ENCODE data around the gene CYP4A22. TPM values are rescaled to one million over a fixed set of nuclear protein-coding genes. Genes with fewer than 3 reads are reported as not detected.

CYP4A22 gene
- total and polyA plus RNA-seq, 12 donors = not detected

- H3K36me3 ChIP-seq (replicated peaks in 1 of 2) = no peaks in the 10 kb centered on the region
- TF ChIP-seq CTCF (IDR thresholded peaks at IDR 0.05) (no peak), POLR2A (IDR thresholded peaks at IDR 0.05) (no peak)
- H3K27ac ChIP-seq = no peak overlapping the region
- no peaks in the 10 kb centered on the region for H3K9me3 ChIP-seq (replicated peaks in 1 of 3)
- H3K4me1 ChIP-seq (replicated peaks in 1 of 2) = peaks cover 5 to 11% of the 10 kb centered on the region in 2 donors
- WGBS, 4 donors = 73 to 87% (median 81%) methylated on average over 5 of the region's 5 CpGs
- intact Hi-C loops (cut with DNase I) = loop anchor here (5.0 to 10.0 kb wide), 3 partner anchors 73 to 541 kb away; partner anchors contain the start of gene FOXD2 (in 1 of the 2)
- peaks cover 8% of the 10 kb centered on the region for H3K27me3 ChIP-seq
- no peak overlapping the region for H3K4me3 ChIP-seq
- no peak for DNase-seq
These were observed 47.0 kb downstream of the CYP4A22 start for GRCh38 chr1:47184090-47184821.

- no peak overlapping the region for H3K4me3 ChIP-seq
- DNase-seq = no peak
- H3K36me3 ChIP-seq (replicated peaks in 1 of 2) = no peaks in the 10 kb centered on the region
- no peak overlapping the region for H3K27ac ChIP-seq
- H3K9me3 ChIP-seq (replicated peaks in 1 of 3) = no peaks in the 10 kb centered on the region
- H3K27me3 ChIP-seq = peaks cover 8% of the 10 kb centered on the region
- intact Hi-C loops (cut with DNase I) = loop anchor here (5.0 to 10.0 kb wide), 3 partner anchors 72 to 540 kb away; partner anchors contain the start of gene FOXD2 (in 1 of the 2)
- H3K4me1 ChIP-seq (replicated peaks in 1 of 2) = peaks cover 3 to 5% of the 10 kb centered on the region in 2 donors
- WGBS, 4 donors = 78 to 85% (median 84%) methylated on average over 10 to 14 of the region's 14 CpGs
- TF ChIP-seq POLR2A (IDR thresholded peaks at IDR 0.05) (no peak), CTCF (IDR thresholded peaks at IDR 0.05) (no peak)
These were observed 47.8 kb downstream of the CYP4A22 start for GRCh38 chr1:47184822-47185677.

- no peak overlapping the region for H3K27ac ChIP-seq
- H3K4me1 ChIP-seq (replicated peaks in 1 of 2) = peaks cover 6 to 8% of the 10 kb centered on the region in 2 donors
- intact Hi-C loops (cut with DNase I) = loop anchor here (10.0 kb wide), 2 partner anchors 248 to 538 kb away; partner anchors contain the start of gene FOXD2 (in 1 of the 2)
- peak in 1 of 7 donors; percentile 14 for DNase-seq
- H3K27me3 ChIP-seq = peaks cover 1% of the 10 kb centered on the region
- TF ChIP-seq CTCF (IDR thresholded peaks at IDR 0.05) (no peak), POLR2A (IDR thresholded peaks at IDR 0.05) (no peak)
- H3K9me3 ChIP-seq (replicated peaks in 1 of 3) = no peaks in the 10 kb centered on the region
- WGBS, 4 donors = 92 to 96% (median 94%) methylated on average over 10 to 13 of the region's 13 CpGs
- H3K36me3 ChIP-seq (replicated peaks in 1 of 2) = no peaks in the 10 kb centered on the region
- H3K4me3 ChIP-seq = no peak overlapping the region
These were observed 49.3 kb downstream of the CYP4A22 start for GRCh38 chr1:47186267-47187185.

All from adrenal gland (tissue), 12 donors.